Measurements from ENCODE around the gene ZNF175. TPM values are rescaled to one million over a fixed set of nuclear protein-coding genes. Genes with fewer than 3 reads are reported as not detected.

Gene ZNF175
- total and polyA plus RNA-seq, 8 donors = 9.4 to 22.1 (median 17.4) TPM

GRCh38 chr19:51637362-51637978, 66.4 kb downstream of the ZNF175 start:
- DNase-seq (no peak), ATAC-seq (no peak)
- Histone ChIP-seq H3K36me3 (no peaks in the 10 kb centered on the region), H3K4me3 (no peak overlapping the region), H3K27me3 (peaks cover 0 to 29% of the 10 kb centered on the region in 2 donors), H3K27ac (peak overlapping the region in 1 of 2 donors; percentile 69), H3K9me3 (peaks cover 0 to 4% of the 10 kb centered on the region in 2 donors), H3K4me1 (peaks cover 0 to 45% of the 10 kb centered on the region in 2 donors)
- intact Hi-C loops (cut with DNase I) = no loop called here
- peak; percentile 33 to 53 for TF ChIP-seq CTCF (IDR thresholded peaks at IDR 0.05)

- peaks cover 0 to 4% of the 10 kb centered on the region in 2 donors for H3K9me3 ChIP-seq
- ATAC-seq (no peak), DNase-seq (no peak)
- peaks cover 0 to 36% of the 10 kb centered on the region in 2 donors for H3K27me3 ChIP-seq
- H3K4me3 ChIP-seq = no peak overlapping the region
- H3K27ac ChIP-seq = no peak overlapping the region
- no peak for TF ChIP-seq CTCF (IDR thresholded peaks at IDR 0.05)
- peaks cover 0 to 62% of the 10 kb centered on the region in 2 donors for H3K4me1 ChIP-seq
- H3K36me3 ChIP-seq = peaks cover 0 to 16% of the 10 kb centered on the region in 2 donors
- intact Hi-C loops (cut with DNase I) = no loop called here
These were observed 68.8 kb downstream of the ZNF175 start for GRCh38 chr19:51639916-51640315.

- DNase-seq (no peak), ATAC-seq (no peak)
- no peak for TF ChIP-seq CTCF (IDR thresholded peaks at IDR 0.05)
- Histone ChIP-seq H3K9me3 (peaks cover 0 to 4% of the 10 kb centered on the region in 2 donors), H3K36me3 (peaks cover 0 to 16% of the 10 kb centered on the region in 2 donors), H3K4me1 (peaks cover 0 to 59% of the 10 kb centered on the region in 2 donors), H3K27ac (no peak overlapping the region), H3K4me3 (no peak overlapping the region), H3K27me3 (peaks cover 0 to 36% of the 10 kb centered on the region in 2 donors)
- intact Hi-C loops (cut with DNase I) = no loop called here
These were observed 69.3 kb downstream of the ZNF175 start for GRCh38 chr19:51640386-51640785.

GRCh38 chr19:51641648-51642047, 70.6 kb downstream of the ZNF175 start:
- no peak for ATAC-seq
- intact Hi-C loops (cut with DNase I) = no loop called here
- peaks cover 0 to 16% of the 10 kb centered on the region in 2 donors for H3K36me3 ChIP-seq
- peaks cover 0 to 4% of the 10 kb centered on the region in 2 donors for H3K9me3 ChIP-seq
- H3K27ac ChIP-seq = no peak overlapping the region
- H3K4me3 ChIP-seq = no peak overlapping the region
- no peak for DNase-seq
- no peak for TF ChIP-seq CTCF (IDR thresholded peaks at IDR 0.05)
- H3K27me3 ChIP-seq = peaks cover 0 to 36% of the 10 kb centered on the region in 2 donors
- H3K4me1 ChIP-seq = peaks cover 0 to 53% of the 10 kb centered on the region in 2 donors

Other genes starting within 250 kb of the ZNF175 start
- 1 to 10 TPM; 3.5 to 4.1 TPM for gene VSIG10L, start 229.1 kb upstream of the ZNF175 start, total RNA-seq
- gene VSIG10L, start 229.1 kb upstream of the ZNF175 start, polyA plus RNA-seq (ENCODE audit: insufficient read length in 6 of 6) = 1 to 10 TPM; 3.5 to 5.2 (median 3.7) TPM
- gene ETFB, start 204.9 kb upstream of the ZNF175 start, total RNA-seq = 10 to 100 TPM; 72.4 to 89.6 TPM
- 10 to 100 TPM; 41.5 to 51.1 (median 45.9) TPM for gene ETFB, start 204.9 kb upstream of the ZNF175 start, polyA plus RNA-seq (ENCODE audit: insufficient read length in 6 of 6)
- gene CLDND2, start 202.3 kb upstream of the ZNF175 start, total RNA-seq = 1 to 10 TPM; 1.4 to 1.6 TPM
- 1 to 10 TPM in 5 of 6 donors, under 1 TPM in 1; 0.92 to 1.9 (median 1.4) TPM for gene CLDND2, start 202.3 kb upstream of the ZNF175 start, polyA plus RNA-seq (ENCODE audit: insufficient read length in 6 of 6)
- 10 to 100 TPM; 15.2 to 50.1 TPM for gene NKG7, start 198.6 kb upstream of the ZNF175 start, total RNA-seq
- gene NKG7, start 198.6 kb upstream of the ZNF175 start, polyA plus RNA-seq (ENCODE audit: insufficient read length in 6 of 6) = 1 to 10 TPM; 2.8 to 7.6 (median 5.2) TPM
- not detected for gene LIM2, start 183.3 kb upstream of the ZNF175 start, total RNA-seq
- gene LIM2, start 183.3 kb upstream of the ZNF175 start, polyA plus RNA-seq (ENCODE audit: insufficient read length in 6 of 6) = not detected
- under 1 TPM in 1 of 2 donors, not detected in 1; 0.29 TPM for gene C19orf84, start 180.7 kb upstream of the ZNF175 start, total RNA-seq
- gene C19orf84, start 180.7 kb upstream of the ZNF175 start, polyA plus RNA-seq (ENCODE audit: insufficient read length in 6 of 6) = under 1 TPM in 3 of 6 donors, not detected in 3; 0.25 to 0.34 (median 0.29) TPM
- 100 to 1,000 TPM in 1 of 2 donors, 1 to 10 TPM in 1; 5.2 to 119 TPM for gene SIGLEC10, start 153.6 kb upstream of the ZNF175 start, total RNA-seq
- gene SIGLEC10, start 153.6 kb upstream of the ZNF175 start, polyA plus RNA-seq (ENCODE audit: insufficient read length in 6 of 6) = 1 to 10 TPM; 1.3 to 2.1 (median 1.5) TPM
- gene SIGLEC8, start 112.8 kb upstream of the ZNF175 start, total RNA-seq = under 1 TPM; 0.87 to 0.99 TPM
- gene SIGLEC8, start 112.8 kb upstream of the ZNF175 start, polyA plus RNA-seq (ENCODE audit: insufficient read length in 6 of 6) = under 1 TPM in 2 of 6 donors, not detected in 4; 0.04 to 0.06 TPM
- not detected for gene CEACAM18, start 92.7 kb upstream of the ZNF175 start, total RNA-seq
- gene CEACAM18, start 92.7 kb upstream of the ZNF175 start, polyA plus RNA-seq (ENCODE audit: insufficient read length in 6 of 6) = not detected
- 1 to 10 TPM; 1.3 to 1.9 TPM for gene SIGLEC12, start 69.5 kb upstream of the ZNF175 start, total RNA-seq
- gene SIGLEC12, start 69.5 kb upstream of the ZNF175 start, polyA plus RNA-seq (ENCODE audit: insufficient read length in 6 of 6) = under 1 TPM in 3 of 6 donors, not detected in 3; 0.10 to 0.39 (median 0.34) TPM
- gene SIGLEC6, start 39.6 kb upstream of the ZNF175 start, total RNA-seq = 1 to 10 TPM; 1.0 to 3.2 TPM
- gene SIGLEC6, start 39.6 kb upstream of the ZNF175 start, polyA plus RNA-seq (ENCODE audit: insufficient read length in 6 of 6) = under 1 TPM in 5 of 6 donors, not detected in 1; 0.10 to 0.42 (median 0.24) TPM
- gene SIGLEC5, start 59.1 kb downstream of the ZNF175 start, total RNA-seq = 10 to 100 TPM in 1 of 2 donors, not detected in 1; 11.0 TPM
- gene SIGLEC5, start 59.1 kb downstream of the ZNF175 start, polyA plus RNA-seq (ENCODE audit: insufficient read length in 6 of 6) = under 1 TPM in 4 of 6 donors, not detected in 2; 0.50 to 0.56 (median 0.53) TPM
- 10 to 100 TPM; 13.4 to 59.9 TPM for gene SIGLEC14, start 75.5 kb downstream of the ZNF175 start, total RNA-seq
- 1 to 10 TPM in 4 of 6 donors, under 1 TPM in 2; 0.50 to 2.3 (median 1.7) TPM for gene SIGLEC14, start 75.5 kb downstream of the ZNF175 start, polyA plus RNA-seq (ENCODE audit: insufficient read length in 6 of 6)
- gene SPACA6, start 122.0 kb downstream of the ZNF175 start, total RNA-seq = 10 to 100 TPM; 15.9 to 27.3 TPM
- 10 to 100 TPM; 13.5 to 24.9 (median 20.1) TPM for gene SPACA6, start 122.0 kb downstream of the ZNF175 start, polyA plus RNA-seq (ENCODE audit: insufficient read length in 6 of 6)
- under 1 TPM; 0.26 to 0.50 TPM for gene HAS1, start 152.7 kb downstream of the ZNF175 start, total RNA-seq
- 1 to 10 TPM in 1 of 6 donors, under 1 TPM in 5; 0.10 to 1.4 (median 0.65) TPM for gene HAS1, start 152.7 kb downstream of the ZNF175 start, polyA plus RNA-seq (ENCODE audit: insufficient read length in 6 of 6)
- gene FPR1, start 180.6 kb downstream of the ZNF175 start, total RNA-seq = 100 to 1,000 TPM in 1 of 2 donors, 10 to 100 TPM in 1; 20.0 to 193 TPM
- gene FPR1, start 180.6 kb downstream of the ZNF175 start, polyA plus RNA-seq (ENCODE audit: insufficient read length in 6 of 6) = 1 to 10 TPM; 1.6 to 3.8 (median 2.2) TPM
- gene FPR2, start 189.9 kb downstream of the ZNF175 start, total RNA-seq = 10 to 100 TPM in 1 of 2 donors, 1 to 10 TPM in 1; 5.9 to 41.7 TPM
- under 1 TPM; 0.14 to 0.52 (median 0.26) TPM for gene FPR2, start 189.9 kb downstream of the ZNF175 start, polyA plus RNA-seq (ENCODE audit: insufficient read length in 6 of 6)
- 10 to 100 TPM; 28.6 to 75.0 TPM for gene FPR3, start 223.9 kb downstream of the ZNF175 start, total RNA-seq
- 1 to 10 TPM in 4 of 6 donors, under 1 TPM in 2; 0.79 to 1.5 (median 1.1) TPM for gene FPR3, start 223.9 kb downstream of the ZNF175 start, polyA plus RNA-seq (ENCODE audit: insufficient read length in 6 of 6)

Measured in left lung (tissue), 10 donors.